Ishikawa (cell line): Measurements from ENCODE around the gene SDR42E1.

ENCODE experiments used
- CEBPB ChIP-seq: IDR thresholded peaks from 2 replicates; pipeline ENCODE4 v1.6.1; 2012
- CREB1 ChIP-seq: IDR thresholded peaks from 2 replicates; pipeline ENCODE4 v1.6.1; 2012; ENCODE audit warnings: low read depth
- EGR1 ChIP-seq: IDR thresholded peaks from 2 replicates; pipeline ENCODE4 v1.6.1; 2012
- EP300 ChIP-seq: IDR thresholded peaks from 2 replicates; pipeline ENCODE4 v1.6.1; 2012; ENCODE audit warnings: borderline replicate concordance
- FOXM1 ChIP-seq: IDR thresholded peaks from 2 replicates; pipeline ENCODE4 v1.6.1; 2012; ENCODE audit warnings: low read depth, borderline replicate concordance
- NFIC ChIP-seq: IDR thresholded peaks from 2 replicates; pipeline ENCODE4 v1.6.1; 2012
- RAD21 ChIP-seq: IDR thresholded peaks from 2 replicates; pipeline ENCODE4 v1.6.1; 2012; ENCODE audit warnings: low read depth
- TAF1 ChIP-seq: IDR thresholded peaks from 2 replicates; pipeline ENCODE4 v1.6.1; 2012; ENCODE audit warnings: low read depth, mild to moderate bottlenecking
- TCF12 ChIP-seq: IDR thresholded peaks from 2 replicates; pipeline ENCODE4 v1.6.1; 2012; ENCODE audit warnings: low read depth
- TEAD4 ChIP-seq: IDR thresholded peaks from 2 replicates; pipeline ENCODE4 v1.6.1; 2012
- YY1 ChIP-seq: IDR thresholded peaks from 2 replicates; pipeline ENCODE4 v1.6.1; 2012; ENCODE audit warnings: low read depth
- ZBTB7A ChIP-seq: IDR thresholded peaks from 2 replicates; pipeline ENCODE4 v1.6.1; 2012; ENCODE audit warnings: low read depth
- TF ChIP-seq, protein P1 (sequence below): IDR thresholded peaks from 2 replicates; pipeline ENCODE4 v1.6.1; 2012
- TF ChIP-seq, protein P2 (sequence below): IDR thresholded peaks from 2 replicates; pipeline ENCODE4 v1.6.1; 2012; ENCODE audit warnings: low read depth, mild to moderate bottlenecking
- TF ChIP-seq, protein P3 (sequence below): IDR thresholded peaks from 2 replicates; pipeline ENCODE4 v1.6.1; 2012

Gene SDR42E1

GRCh38 chr16:82055728-82056549 is 44.7 kb upstream of the SDR42E1 start:
- TF ChIP-seq FOXM1 (no peak), EP300 (no peak), TAF1 (no peak), CEBPB (no peak), NFIC (no peak), RAD21 (no peak), TCF12 (no peak), YY1 (no peak), EGR1 (no peak), CREB1 (no peak), TEAD4 (no peak), ZBTB7A (no peak)
- TF ChIP-seq, protein P1, sequence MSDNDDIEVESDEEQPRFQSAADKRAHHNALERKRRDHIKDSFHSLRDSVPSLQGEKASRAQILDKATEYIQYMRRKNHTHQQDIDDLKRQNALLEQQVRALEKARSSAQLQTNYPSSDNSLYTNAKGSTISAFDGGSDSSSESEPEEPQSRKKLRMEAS = no peak
- TF ChIP-seq, protein P2, sequence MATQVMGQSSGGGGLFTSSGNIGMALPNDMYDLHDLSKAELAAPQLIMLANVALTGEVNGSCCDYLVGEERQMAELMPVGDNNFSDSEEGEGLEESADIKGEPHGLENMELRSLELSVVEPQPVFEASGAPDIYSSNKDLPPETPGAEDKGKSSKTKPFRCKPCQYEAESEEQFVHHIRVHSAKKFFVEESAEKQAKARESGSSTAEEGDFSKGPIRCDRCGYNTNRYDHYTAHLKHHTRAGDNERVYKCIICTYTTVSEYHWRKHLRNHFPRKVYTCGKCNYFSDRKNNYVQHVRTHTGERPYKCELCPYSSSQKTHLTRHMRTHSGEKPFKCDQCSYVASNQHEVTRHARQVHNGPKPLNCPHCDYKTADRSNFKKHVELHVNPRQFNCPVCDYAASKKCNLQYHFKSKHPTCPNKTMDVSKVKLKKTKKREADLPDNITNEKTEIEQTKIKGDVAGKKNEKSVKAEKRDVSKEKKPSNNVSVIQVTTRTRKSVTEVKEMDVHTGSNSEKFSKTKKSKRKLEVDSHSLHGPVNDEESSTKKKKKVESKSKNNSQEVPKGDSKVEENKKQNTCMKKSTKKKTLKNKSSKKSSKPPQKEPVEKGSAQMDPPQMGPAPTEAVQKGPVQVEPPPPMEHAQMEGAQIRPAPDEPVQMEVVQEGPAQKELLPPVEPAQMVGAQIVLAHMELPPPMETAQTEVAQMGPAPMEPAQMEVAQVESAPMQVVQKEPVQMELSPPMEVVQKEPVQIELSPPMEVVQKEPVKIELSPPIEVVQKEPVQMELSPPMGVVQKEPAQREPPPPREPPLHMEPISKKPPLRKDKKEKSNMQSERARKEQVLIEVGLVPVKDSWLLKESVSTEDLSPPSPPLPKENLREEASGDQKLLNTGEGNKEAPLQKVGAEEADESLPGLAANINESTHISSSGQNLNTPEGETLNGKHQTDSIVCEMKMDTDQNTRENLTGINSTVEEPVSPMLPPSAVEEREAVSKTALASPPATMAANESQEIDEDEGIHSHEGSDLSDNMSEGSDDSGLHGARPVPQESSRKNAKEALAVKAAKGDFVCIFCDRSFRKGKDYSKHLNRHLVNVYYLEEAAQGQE = no peak
- TF ChIP-seq, protein P3, sequence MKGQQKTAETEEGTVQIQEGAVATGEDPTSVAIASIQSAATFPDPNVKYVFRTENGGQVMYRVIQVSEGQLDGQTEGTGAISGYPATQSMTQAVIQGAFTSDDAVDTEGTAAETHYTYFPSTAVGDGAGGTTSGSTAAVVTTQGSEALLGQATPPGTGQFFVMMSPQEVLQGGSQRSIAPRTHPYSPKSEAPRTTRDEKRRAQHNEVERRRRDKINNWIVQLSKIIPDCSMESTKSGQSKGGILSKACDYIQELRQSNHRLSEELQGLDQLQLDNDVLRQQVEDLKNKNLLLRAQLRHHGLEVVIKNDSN = no peak

DNA sequence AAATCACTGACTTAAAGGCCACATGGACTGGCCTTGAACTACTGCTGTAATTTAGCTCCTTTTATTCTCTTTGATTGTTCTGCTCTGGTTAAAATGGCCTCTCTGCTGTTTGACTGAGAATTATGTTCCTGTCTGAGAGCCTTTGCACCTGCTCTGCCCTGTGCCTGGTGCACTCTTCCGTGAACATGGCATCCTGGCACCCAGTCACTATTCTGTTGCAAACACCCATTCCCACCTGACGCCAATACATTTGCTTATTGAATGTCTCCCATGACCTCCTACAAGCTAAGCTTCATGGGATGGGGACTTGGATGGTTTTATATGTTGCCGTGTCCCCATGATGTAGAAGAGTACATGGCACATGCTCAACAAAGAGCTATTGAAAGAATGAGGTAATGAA is 43.8 kb upstream of the SDR42E1 start:
- TF ChIP-seq EP300 (no peak), ZBTB7A (no peak), TEAD4 (no peak), CREB1 (no peak), NFIC (no peak), TAF1 (no peak), FOXM1 (no peak), YY1 (no peak), TCF12 (no peak), CEBPB (no peak), EGR1 (no peak)
- TF ChIP-seq, protein P2 = no peak
- TF ChIP-seq, protein P3 = no peak
- TF ChIP-seq, protein P1 = no peak

GRCh38 chr16:82051656-82052055 is 40.4 kb upstream of the SDR42E1 start:
- TF ChIP-seq NFIC (no peak), ZBTB7A (no peak), TEAD4 (no peak), TAF1 (no peak), RAD21 (no peak), YY1 (no peak), TCF12 (no peak), FOXM1 (no peak), CREB1 (no peak), CEBPB (no peak), EGR1 (no peak), EP300 (no peak)
- TF ChIP-seq, protein P2 = no peak
- TF ChIP-seq, protein P3 = no peak
- TF ChIP-seq, protein P1 = no peak
